ENCODE results near the gene APOA4.

APOA4 gene

DNA sequence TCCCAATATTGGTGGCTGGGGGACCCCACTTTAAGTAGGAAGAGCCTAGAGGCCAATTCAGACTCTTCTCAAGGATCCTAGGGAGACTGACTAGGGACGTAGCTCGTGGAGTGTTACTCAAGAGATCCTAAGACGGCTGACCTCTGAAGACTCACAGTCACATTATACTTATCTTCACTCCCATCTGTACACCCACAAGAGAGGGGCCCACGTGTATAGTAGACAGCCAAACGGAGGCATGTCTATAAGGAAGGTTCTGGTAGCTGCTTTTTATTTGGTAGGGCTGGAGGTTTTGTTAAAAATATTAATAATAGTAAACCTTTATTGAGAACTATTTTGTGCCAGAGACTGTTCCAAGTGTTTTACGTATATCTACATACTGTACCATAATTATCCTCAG lies 37.2 kb upstream of the APOA4 start:
- Histone ChIP-seq H3K27ac (ENCODE audit: low read length) (no peak overlapping the region), H3K9ac (ENCODE audit: low read depth, low read length) (no peak overlapping the region), H3K27me3 (ENCODE audit: insufficient read depth, low read length) (no peaks in the 10 kb centered on the region), H3K9me3 (ENCODE audit: insufficient read depth, low read depth, low read length) (no peaks in the 10 kb centered on the region), H3K4me1 (ENCODE audit: insufficient read depth, low read length) (no peaks in the 10 kb centered on the region), H3K36me3 (ENCODE audit: insufficient read depth, low read depth, low read length) (peaks cover 79% of the 10 kb centered on the region), H3K4me3 (ENCODE audit: low read length) (no peak overlapping the region)

DNA sequence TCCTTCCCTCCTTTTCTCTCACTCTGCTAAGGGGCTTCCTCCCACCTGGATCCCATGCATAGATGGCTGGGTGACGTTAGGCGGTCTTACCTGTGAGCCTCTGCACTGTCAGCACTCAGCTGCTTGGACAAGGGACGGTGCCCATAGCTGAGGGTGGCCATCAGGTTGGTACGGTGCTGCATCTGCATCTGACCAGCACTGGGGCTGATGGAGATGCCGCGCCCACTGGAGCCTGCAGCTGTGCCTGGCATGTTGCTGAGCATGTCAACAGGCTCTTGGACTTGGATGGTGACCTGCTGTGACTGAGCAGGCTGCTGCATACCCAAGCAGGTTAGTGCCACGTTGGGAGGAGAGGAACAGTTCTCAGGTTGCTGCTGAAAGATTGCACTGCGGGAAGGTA lies 36.1 kb upstream of the APOA4 start:
- H3K4me1 ChIP-seq (ENCODE audit: insufficient read depth, low read length) = no peaks in the 10 kb centered on the region
- no peaks in the 10 kb centered on the region for H3K9me3 ChIP-seq (ENCODE audit: insufficient read depth, low read depth, low read length)
- H3K36me3 ChIP-seq (ENCODE audit: insufficient read depth, low read depth, low read length) = peaks cover 68% of the 10 kb centered on the region
- no peak overlapping the region for H3K27ac ChIP-seq (ENCODE audit: low read length)
- H3K27me3 ChIP-seq (ENCODE audit: insufficient read depth, low read length) = no peaks in the 10 kb centered on the region
- H3K4me3 ChIP-seq (ENCODE audit: low read length) = no peak overlapping the region
- no peak overlapping the region for H3K9ac ChIP-seq (ENCODE audit: low read depth, low read length)

DNA sequence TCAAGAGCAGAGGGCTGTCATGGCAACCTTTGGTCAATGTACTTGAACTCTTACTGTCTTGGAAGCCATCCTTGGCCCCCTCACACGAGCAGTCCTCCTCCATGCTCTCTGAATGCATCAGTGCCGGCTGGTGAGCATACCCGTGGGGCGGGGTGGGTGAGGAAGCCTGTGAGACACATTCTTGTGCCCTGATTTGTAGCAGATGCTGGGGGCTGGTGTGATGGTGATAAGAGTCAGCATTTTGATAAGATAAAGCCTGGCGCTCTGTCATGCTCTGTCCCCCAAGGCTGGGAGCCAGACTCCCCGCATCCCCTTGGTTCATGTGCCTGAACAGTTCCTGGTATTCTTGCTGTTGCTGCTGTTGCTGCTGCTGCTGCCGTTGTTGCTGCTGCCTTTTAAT lies 34.8 kb upstream of the APOA4 start:
- Histone ChIP-seq H3K9me3 (ENCODE audit: insufficient read depth, low read depth, low read length) (no peaks in the 10 kb centered on the region), H3K4me1 (ENCODE audit: insufficient read depth, low read length) (no peaks in the 10 kb centered on the region), H3K27me3 (ENCODE audit: insufficient read depth, low read length) (no peaks in the 10 kb centered on the region), H3K4me3 (ENCODE audit: low read length) (no peak overlapping the region), H3K27ac (ENCODE audit: low read length) (no peak overlapping the region), H3K36me3 (ENCODE audit: insufficient read depth, low read depth, low read length) (peaks cover 68% of the 10 kb centered on the region), H3K9ac (ENCODE audit: low read depth, low read length) (no peak overlapping the region)

DNA sequence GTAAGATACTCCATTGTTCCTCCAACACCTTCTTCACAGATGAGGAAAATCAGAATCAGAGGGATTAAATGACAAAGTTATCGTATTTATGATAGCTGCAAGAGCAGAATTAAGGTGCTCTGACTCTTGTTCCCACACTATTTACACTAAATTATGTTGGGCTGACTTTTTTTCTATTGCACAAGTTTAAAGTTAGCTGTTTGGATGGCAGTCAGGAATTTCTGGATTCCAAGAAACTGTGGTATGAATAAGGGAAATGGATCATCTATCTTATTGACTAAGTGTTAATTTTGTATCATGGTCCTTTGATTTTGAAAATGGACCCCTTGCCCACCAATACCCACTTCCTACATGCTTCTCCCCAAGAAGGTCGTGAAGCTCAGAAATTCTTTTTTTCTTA lies 34.2 kb upstream of the APOA4 start:
- Histone ChIP-seq H3K4me3 (ENCODE audit: low read length) (no peak overlapping the region), H3K27me3 (ENCODE audit: insufficient read depth, low read length) (no peaks in the 10 kb centered on the region), H3K27ac (ENCODE audit: low read length) (no peak overlapping the region), H3K9me3 (ENCODE audit: insufficient read depth, low read depth, low read length) (no peaks in the 10 kb centered on the region), H3K36me3 (ENCODE audit: insufficient read depth, low read depth, low read length) (peaks cover 67% of the 10 kb centered on the region), H3K4me1 (ENCODE audit: insufficient read depth, low read length) (no peaks in the 10 kb centered on the region), H3K9ac (ENCODE audit: low read depth, low read length) (no peak overlapping the region)

DNA sequence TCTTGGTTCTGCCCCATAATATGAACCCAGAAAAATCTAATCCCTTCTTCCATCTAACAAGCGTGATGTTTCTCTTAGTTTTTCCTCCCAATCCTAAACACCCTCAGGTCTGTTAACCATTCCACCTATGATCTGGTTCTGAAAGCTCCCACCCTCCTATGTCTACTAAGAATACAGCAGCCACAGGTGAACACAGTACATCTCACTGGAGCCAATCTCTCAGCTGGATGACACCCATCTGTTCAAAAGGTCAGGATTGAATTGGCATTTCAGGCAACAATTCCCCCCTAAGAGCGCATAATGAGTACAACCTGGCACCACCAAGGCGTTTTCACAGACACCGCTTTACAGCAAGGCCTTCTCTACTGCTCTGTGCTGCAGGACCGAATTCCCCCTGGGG lies 33.3 kb upstream of the APOA4 start:
- Histone ChIP-seq H3K27ac (ENCODE audit: low read length) (no peak overlapping the region), H3K4me3 (ENCODE audit: low read length) (no peak overlapping the region), H3K4me1 (ENCODE audit: insufficient read depth, low read length) (no peaks in the 10 kb centered on the region), H3K9ac (ENCODE audit: low read depth, low read length) (no peak overlapping the region), H3K27me3 (ENCODE audit: insufficient read depth, low read length) (no peaks in the 10 kb centered on the region), H3K36me3 (ENCODE audit: insufficient read depth, low read depth, low read length) (peaks cover 58% of the 10 kb centered on the region), H3K9me3 (ENCODE audit: insufficient read depth, low read depth, low read length) (no peaks in the 10 kb centered on the region)

DNA sequence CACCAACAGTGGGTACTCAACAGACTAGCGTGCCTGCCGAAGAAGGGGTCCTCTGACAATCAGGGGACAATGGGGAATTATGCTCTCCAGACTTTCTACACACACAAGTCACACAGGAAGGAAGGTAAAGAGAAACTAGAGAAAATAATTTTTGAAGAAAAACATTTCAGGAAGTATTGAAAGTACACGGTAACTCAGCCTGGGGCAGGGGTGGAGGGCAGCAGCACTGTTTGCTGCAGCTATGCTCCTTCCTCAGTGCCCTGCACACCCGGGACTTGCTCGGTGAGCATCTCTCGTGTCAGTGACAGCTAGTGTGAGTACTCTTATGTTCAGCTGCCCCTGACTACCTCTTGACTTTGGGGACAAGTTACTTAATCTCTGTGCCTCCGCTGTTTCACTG lies 32.3 kb upstream of the APOA4 start:
- peaks cover 48% of the 10 kb centered on the region for H3K36me3 ChIP-seq (ENCODE audit: insufficient read depth, low read depth, low read length)

DNA sequence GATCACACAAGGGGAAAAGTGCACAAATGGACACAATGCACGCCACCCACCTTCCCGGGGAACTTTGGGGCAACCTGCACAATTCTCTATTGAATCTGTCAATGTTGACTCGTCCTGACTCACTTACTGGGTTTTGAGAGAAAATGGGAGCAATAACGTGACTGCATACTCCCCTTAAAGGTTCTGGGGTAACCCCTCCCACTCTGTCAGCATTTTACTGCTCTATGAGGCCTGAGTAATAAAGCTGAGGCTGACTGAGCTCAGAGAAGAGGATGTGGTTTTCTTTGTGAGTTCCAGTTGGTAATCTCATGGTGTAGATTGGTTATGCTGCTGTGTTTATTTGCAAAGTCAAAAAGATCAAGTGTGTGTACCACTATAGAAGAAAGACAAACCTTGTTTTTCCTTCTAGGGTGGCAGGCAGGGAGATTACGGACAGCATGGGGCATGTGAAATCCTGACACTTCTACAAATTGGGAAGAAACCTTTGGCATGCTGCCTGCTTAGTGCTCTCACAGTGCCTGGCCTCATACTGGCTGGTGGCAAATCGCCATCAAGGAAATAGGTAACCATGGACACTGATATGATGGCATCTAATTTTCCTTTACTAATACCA lies 30.5 kb upstream of the APOA4 start:
- Histone ChIP-seq H3K36me3 (ENCODE audit: insufficient read depth, low read depth, low read length) (peaks cover 41% of the 10 kb centered on the region), H3K9ac (ENCODE audit: low read depth, low read length) (no peak overlapping the region), H3K9me3 (ENCODE audit: insufficient read depth, low read depth, low read length) (no peaks in the 10 kb centered on the region), H3K27me3 (ENCODE audit: insufficient read depth, low read length) (no peaks in the 10 kb centered on the region), H3K4me3 (ENCODE audit: low read length) (no peak overlapping the region), H3K4me1 (ENCODE audit: insufficient read depth, low read length) (no peaks in the 10 kb centered on the region), H3K27ac (ENCODE audit: low read length) (no peak overlapping the region)

More for the DNA sequence above, 32.3 kb upstream of the APOA4 start:
- Histone ChIP-seq H3K9ac (ENCODE audit: low read depth, low read length) (no peak overlapping the region), H3K27me3 (ENCODE audit: insufficient read depth, low read length) (no peaks in the 10 kb centered on the region), H3K9me3 (ENCODE audit: insufficient read depth, low read depth, low read length) (no peaks in the 10 kb centered on the region), H3K4me1 (ENCODE audit: insufficient read depth, low read length) (no peaks in the 10 kb centered on the region), H3K4me3 (ENCODE audit: low read length) (no peak overlapping the region), H3K27ac (ENCODE audit: low read length) (no peak overlapping the region)

DNA sequence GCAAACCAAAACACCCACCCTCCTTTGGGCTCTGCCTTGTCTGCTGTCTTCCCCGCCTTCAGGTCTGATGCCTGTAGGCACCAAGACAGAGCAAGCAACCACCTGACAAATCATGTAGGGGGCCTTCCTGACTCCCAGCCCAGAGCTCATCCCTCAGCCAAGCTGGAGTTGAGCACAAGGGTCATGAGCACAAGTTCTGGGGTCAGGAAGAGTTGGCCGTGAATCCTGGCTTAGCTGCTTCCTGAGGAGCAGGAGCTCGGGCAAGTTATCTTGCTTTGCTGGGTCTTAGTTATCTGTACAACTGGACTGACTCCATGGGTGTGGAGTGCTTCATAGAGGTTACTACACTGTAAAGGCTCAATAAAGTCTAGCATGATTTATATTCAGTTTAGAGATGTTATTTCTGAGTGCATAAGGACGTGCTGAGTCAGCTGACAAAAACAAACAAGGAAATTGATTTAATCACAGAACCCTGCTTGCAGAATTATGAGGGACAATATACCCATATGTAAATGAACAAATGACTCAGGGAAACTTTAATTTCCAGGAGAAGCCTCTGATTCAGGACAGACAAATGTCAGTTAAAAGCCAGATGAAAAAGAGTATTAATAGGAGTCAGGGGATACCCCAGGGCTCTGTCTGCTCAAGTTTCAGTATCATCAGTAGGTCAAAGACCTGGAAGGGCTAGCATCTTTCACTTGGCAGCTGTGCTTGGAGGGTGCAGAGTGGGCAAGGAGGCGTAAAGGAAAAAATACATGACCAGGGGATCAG lies 29.3 kb upstream of the APOA4 start:
- Histone ChIP-seq H3K9ac (ENCODE audit: low read depth, low read length) (no peak overlapping the region), H3K36me3 (ENCODE audit: insufficient read depth, low read depth, low read length) (peaks cover 39% of the 10 kb centered on the region), H3K27ac (ENCODE audit: low read length) (no peak overlapping the region), H3K4me1 (ENCODE audit: insufficient read depth, low read length) (no peaks in the 10 kb centered on the region), H3K4me3 (ENCODE audit: low read length) (no peak overlapping the region), H3K9me3 (ENCODE audit: insufficient read depth, low read depth, low read length) (no peaks in the 10 kb centered on the region), H3K27me3 (ENCODE audit: insufficient read depth, low read length) (no peaks in the 10 kb centered on the region)

DNA sequence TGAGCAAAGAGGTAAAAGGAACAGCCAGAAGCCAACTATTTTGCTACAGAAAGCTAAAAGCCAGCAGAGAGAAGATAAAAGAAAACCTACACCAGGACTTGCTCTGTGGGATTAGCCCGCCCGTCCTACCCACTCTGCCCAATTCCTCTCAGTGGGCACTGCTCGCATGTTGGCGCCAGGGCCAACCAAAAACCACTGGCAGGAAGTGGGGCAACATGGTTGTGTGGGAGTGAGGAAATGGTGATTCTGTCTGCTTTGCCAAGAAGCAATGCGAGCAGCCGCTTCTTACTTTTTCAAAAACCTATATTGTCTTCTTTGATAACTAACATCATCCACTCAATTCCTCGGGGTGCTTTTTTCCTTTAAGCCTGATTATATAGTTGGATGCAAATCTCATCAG lies 28.5 kb upstream of the APOA4 start:
- H3K36me3 ChIP-seq (ENCODE audit: insufficient read depth, low read depth, low read length) = peaks cover 39% of the 10 kb centered on the region
- H3K27me3 ChIP-seq (ENCODE audit: insufficient read depth, low read length) = no peaks in the 10 kb centered on the region
- no peak overlapping the region for H3K27ac ChIP-seq (ENCODE audit: low read length)
- no peaks in the 10 kb centered on the region for H3K9me3 ChIP-seq (ENCODE audit: insufficient read depth, low read depth, low read length)
- H3K9ac ChIP-seq (ENCODE audit: low read depth, low read length) = no peak overlapping the region
- no peaks in the 10 kb centered on the region for H3K4me1 ChIP-seq (ENCODE audit: insufficient read depth, low read length)
- no peak overlapping the region for H3K4me3 ChIP-seq (ENCODE audit: low read length)

DNA sequence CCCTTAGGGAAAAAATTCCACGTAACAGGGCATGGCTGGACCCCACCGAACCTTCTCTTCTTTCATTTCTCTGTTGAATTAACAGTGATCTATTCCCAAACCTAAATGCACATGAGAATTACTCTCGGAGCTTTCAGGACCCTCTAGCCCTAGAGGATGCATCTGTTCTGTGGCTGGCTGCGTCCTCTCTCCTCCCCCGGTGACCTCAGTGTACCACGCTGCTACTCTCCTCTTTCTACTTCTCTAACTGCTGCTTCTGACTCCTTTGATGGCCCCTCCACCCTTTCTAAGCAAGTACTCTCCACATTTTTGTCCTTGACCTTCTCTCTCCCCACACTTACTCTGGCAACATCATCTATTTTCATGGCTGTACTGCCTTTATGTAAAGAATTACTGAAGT lies 26.4 kb upstream of the APOA4 start:
- no peaks in the 10 kb centered on the region for H3K4me1 ChIP-seq (ENCODE audit: insufficient read depth, low read length)
- H3K27me3 ChIP-seq (ENCODE audit: insufficient read depth, low read length) = no peaks in the 10 kb centered on the region
- H3K36me3 ChIP-seq (ENCODE audit: insufficient read depth, low read depth, low read length) = peaks cover 57% of the 10 kb centered on the region
- H3K9me3 ChIP-seq (ENCODE audit: insufficient read depth, low read depth, low read length) = no peaks in the 10 kb centered on the region
- no peak overlapping the region for H3K4me3 ChIP-seq (ENCODE audit: low read length)
- no peak overlapping the region for H3K9ac ChIP-seq (ENCODE audit: low read depth, low read length)
- H3K27ac ChIP-seq (ENCODE audit: low read length) = no peak overlapping the region

DNA sequence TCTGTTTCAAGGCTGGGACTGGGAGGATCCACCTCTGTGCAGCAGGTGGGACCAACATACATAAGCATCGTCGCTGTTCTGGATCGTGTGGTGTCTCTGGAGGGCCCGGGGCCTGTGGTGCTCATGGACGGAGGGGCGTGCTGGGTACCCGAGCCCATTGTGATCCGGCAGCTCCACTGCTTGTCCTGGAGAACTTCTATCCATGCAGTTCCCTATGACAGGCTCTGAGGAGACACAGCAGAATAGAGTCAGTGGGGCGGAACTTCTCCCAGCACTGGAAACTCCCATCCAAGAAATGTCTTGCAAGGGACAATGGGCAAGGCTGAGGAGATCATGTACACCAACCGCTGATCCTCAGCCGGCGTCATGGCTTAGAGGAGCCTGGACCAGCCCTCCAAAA lies 26.0 kb upstream of the APOA4 start:
- H3K36me3 ChIP-seq (ENCODE audit: insufficient read depth, low read depth, low read length) = peaks cover 59% of the 10 kb centered on the region
- no peaks in the 10 kb centered on the region for H3K4me1 ChIP-seq (ENCODE audit: insufficient read depth, low read length)

DNA sequence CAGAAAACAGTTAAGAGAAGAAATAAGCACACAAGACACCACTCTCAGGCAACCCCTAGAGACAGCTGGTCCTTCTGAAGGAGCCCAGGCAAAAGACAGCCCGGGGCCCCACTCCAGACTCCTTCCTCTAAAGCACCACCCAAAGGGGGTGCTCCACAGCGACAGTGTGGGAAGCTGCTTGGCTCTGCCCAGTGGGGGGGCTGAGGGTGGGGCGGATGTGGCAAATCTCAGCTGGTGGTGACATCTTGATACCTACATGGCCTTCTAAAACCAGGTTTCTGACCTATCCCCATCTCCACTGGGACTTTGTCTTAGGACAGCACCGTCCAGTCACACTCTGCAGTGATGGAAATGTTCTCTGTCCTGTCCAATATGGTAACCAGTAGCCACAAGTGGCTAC lies 24.5 kb upstream of the APOA4 start:
- Histone ChIP-seq H3K4me1 (ENCODE audit: insufficient read depth, low read length) (no peaks in the 10 kb centered on the region), H3K27ac (ENCODE audit: low read length) (no peak overlapping the region), H3K9ac (ENCODE audit: low read depth, low read length) (no peak overlapping the region), H3K27me3 (ENCODE audit: insufficient read depth, low read length) (no peaks in the 10 kb centered on the region), H3K36me3 (ENCODE audit: insufficient read depth, low read depth, low read length) (peaks cover 61% of the 10 kb centered on the region), H3K4me3 (ENCODE audit: low read length) (no peak overlapping the region), H3K9me3 (ENCODE audit: insufficient read depth, low read depth, low read length) (no peaks in the 10 kb centered on the region)

More for the DNA sequence above, 26.0 kb upstream of the APOA4 start:
- no peaks in the 10 kb centered on the region for H3K9me3 ChIP-seq (ENCODE audit: insufficient read depth, low read depth, low read length)
- no peaks in the 10 kb centered on the region for H3K27me3 ChIP-seq (ENCODE audit: insufficient read depth, low read length)
- H3K27ac ChIP-seq (ENCODE audit: low read length) = no peak overlapping the region
- H3K9ac ChIP-seq (ENCODE audit: low read depth, low read length) = no peak overlapping the region
- H3K4me3 ChIP-seq (ENCODE audit: low read length) = no peak overlapping the region
